KMS-11 (cell line): ENCODE measurements around the gene MAP3K10.

Experiments used
- H2AFZ ChIP-seq: fragments of 200-600 bp; sonication (generic); 2 replicates; pipeline ENCODE4 v1.6.1; 2016; ENCODE audit warnings: antibody characterized with exemption, mixed run types, low read depth
- H3K27ac ChIP-seq: fragments of 200-600 bp; sonication (generic); 2 replicates; pipeline ENCODE4 v1.6.1; 2016; ENCODE audit warnings: mild to moderate bottlenecking, mixed run types
- H3K27me3 ChIP-seq: fragments of 200-600 bp; sonication (generic); 2 replicates; pipeline ENCODE4 v1.6.1; 2017; ENCODE audit warnings: mild to moderate bottlenecking, low read depth, mixed run types, moderate library complexity; ENCODE audit not compliant: insufficient read depth
- H3K36me3 ChIP-seq: fragments of 200-600 bp; sonication (generic); 2 replicates; pipeline ENCODE4 v1.6.1; 2017; ENCODE audit warnings: mild to moderate bottlenecking, mixed run types; ENCODE audit not compliant: insufficient read depth
- H3K4me1 ChIP-seq: fragments of 200-600 bp; sonication (generic); 2 replicates; pipeline ENCODE4 v1.6.1; 2016; ENCODE audit warnings: mild to moderate bottlenecking, low read depth, mixed run types; ENCODE audit not compliant: poor library complexity, severe bottlenecking
- H3K4me2 ChIP-seq: fragments of 200-600 bp; sonication (generic); 2 replicates; pipeline ENCODE4 v1.7.0; 2016; ENCODE audit warnings: mild to moderate bottlenecking, mixed run types
- H3K4me3 ChIP-seq: fragments of 200-600 bp; sonication (generic); IDR thresholded peaks from 2 replicates; pipeline ENCODE4 v1.6.1; 2017; ENCODE audit warnings: low read depth, low read length, mixed read lengths; ENCODE audit not compliant: insufficient read depth
- H3K79me2 ChIP-seq: fragments of 200-600 bp; sonication (generic); 2 replicates; pipeline ENCODE4 v1.6.1; 2016; ENCODE audit warnings: low read depth, mixed run types; ENCODE audit not compliant: insufficient read depth
- H3K9ac ChIP-seq: fragments of 200-600 bp; sonication (generic); 2 replicates; pipeline ENCODE4 v1.6.1; 2016; ENCODE audit warnings: mild to moderate bottlenecking, mixed run types
- H4K20me1 ChIP-seq: fragments of 200-600 bp; sonication (generic); 2 replicates; pipeline ENCODE4 v1.6.1; 2016; ENCODE audit warnings: mild to moderate bottlenecking, mixed run types; ENCODE audit not compliant: insufficient read depth
- CTCF ChIP-seq: fragments of 200-600 bp; sonication (generic); conservative IDR thresholded peaks from 2 replicates; pipeline ENCODE4 v1.6.1; 2017; ENCODE audit warnings: low read depth, mild to moderate bottlenecking, antibody characterized with exemption, low read length, moderate library complexity, mixed read lengths

Gene MAP3K10

GRCh38 chr19:40228346-40228745 is 37.1 kb downstream of the MAP3K10 start:
- H3K4me1 ChIP-seq = no peaks in the 10 kb centered on the region
- no peaks in the 10 kb centered on the region for H4K20me1 ChIP-seq
- H3K27me3 ChIP-seq = no peaks in the 10 kb centered on the region
- no peak for TF ChIP-seq CTCF
- no peak overlapping the region for H2AFZ ChIP-seq
- H3K9ac ChIP-seq = no peak overlapping the region
- no peak overlapping the region for H3K27ac ChIP-seq
- H3K79me2 ChIP-seq = no peaks in the 10 kb centered on the region
- H3K4me2 ChIP-seq = no peak overlapping the region
- no peak overlapping the region for H3K4me3 ChIP-seq
- no peaks in the 10 kb centered on the region for H3K36me3 ChIP-seq

GRCh38 chr19:40228863-40229262 is 37.6 kb downstream of the MAP3K10 start:
- Histone ChIP-seq H3K4me2 (no peak overlapping the region), H3K27ac (no peak overlapping the region)

GRCh38 chr19:40229484-40229883 is 38.3 kb downstream of the MAP3K10 start:
- Histone ChIP-seq H3K27ac (no peak overlapping the region), H3K27me3 (no peaks in the 10 kb centered on the region), H4K20me1 (no peaks in the 10 kb centered on the region), H3K4me3 (no peak overlapping the region), H3K4me2 (no peak overlapping the region), H3K9ac (no peak overlapping the region), H2AFZ (no peak overlapping the region), H3K36me3 (no peaks in the 10 kb centered on the region), H3K4me1 (no peaks in the 10 kb centered on the region), H3K79me2 (no peaks in the 10 kb centered on the region)
- no peak for TF ChIP-seq CTCF

More at GRCh38 chr19:40228863-40229262, 37.6 kb downstream of the MAP3K10 start:
- Histone ChIP-seq H3K79me2 (no peaks in the 10 kb centered on the region), H4K20me1 (no peaks in the 10 kb centered on the region), H3K27me3 (no peaks in the 10 kb centered on the region), H2AFZ (no peak overlapping the region), H3K36me3 (no peaks in the 10 kb centered on the region), H3K4me3 (no peak overlapping the region), H3K4me1 (no peaks in the 10 kb centered on the region), H3K9ac (no peak overlapping the region)
- no peak for TF ChIP-seq CTCF

- Histone ChIP-seq H3K4me2 (no peak overlapping the region), H3K27me3 (no peaks in the 10 kb centered on the region), H3K36me3 (no peaks in the 10 kb centered on the region), H4K20me1 (no peaks in the 10 kb centered on the region), H2AFZ (no peak overlapping the region), H3K4me3 (no peak overlapping the region), H3K4me1 (no peaks in the 10 kb centered on the region), H3K79me2 (no peaks in the 10 kb centered on the region), H3K9ac (no peak overlapping the region), H3K27ac (no peak overlapping the region)
- TF ChIP-seq CTCF = no peak
Measured at GRCh38 chr19:40229926-40230417, 38.7 kb downstream of the MAP3K10 start.
